NB4 (cell line): Measurements from ENCODE around the gene FAM83C.

ENCODE experiments used
- CTCF ChIP-seq: IDR thresholded peaks from one replicate; pipeline ENCODE4 v1.5.1; 2012; ENCODE audit warnings: low read depth, low read length
- MAX ChIP-seq: IDR thresholded peaks from 2 replicates; pipeline ENCODE4 v1.6.1; 2011; ENCODE audit warnings: low read depth, low read length
- MYC ChIP-seq: IDR thresholded peaks from 2 replicates; pipeline ENCODE4 v1.6.1; 2011; ENCODE audit warnings: low read depth, low read length
- POLR2A ChIP-seq: IDR thresholded peaks from 2 replicates; pipeline ENCODE4 v1.6.1; 2011; ENCODE audit warnings: mild to moderate bottlenecking; ENCODE audit not compliant: insufficient read length; ENCODE audit errors: extremely low read depth

GRCh38 chr20:35251613-35251940, 40.6 kb downstream of the FAM83C start:
- no peak for TF ChIP-seq POLR2A
- no peak for TF ChIP-seq CTCF
- TF ChIP-seq MAX: no peak
- no peak for TF ChIP-seq MYC
